MCF 10A (cell line): ENCODE results near the gene WWOX. TPM values are rescaled to one million over a fixed set of nuclear protein-coding genes. Genes with fewer than 3 reads are reported as not detected.

Experiments used
- BruUV-seq: library from RNA; stranded (reverse); fragments of 400-500 nt; replicated peaks from 2 replicates; lab custom pipeline; 2021; lab: Mats Ljungman, UMichigan
- CTCF ChIA-PET: fragments of 300-600 bp; sonication (Branson Sonifier 250); formaldehyde crosslinking; extraction: SDS; loops from one replicate; lab custom pipeline; 2021; ENCODE audit warnings: antibody characterized with exemption, inconsistent platforms; lab: Yijun Ruan, JAX
- POLR2A ChIA-PET: fragments of 300-600, 350-650 bp; sonication (Branson Sonifier 250); formaldehyde crosslinking; extraction: SDS; loops from one replicate; lab custom pipeline; 2020; ENCODE audit warnings: antibody characterized with exemption, inconsistent platforms; lab: Yijun Ruan, JAX
- DNase-seq: peaks from one replicate; pipeline ENCODE4 v3.0.0-alpha.2; 2018; ENCODE audit not compliant: unreplicated experiment
- H3K27ac Mint-ChIP-seq: one replicate; pipeline ENCODE4 v1.8.0; 2022; ENCODE audit warnings: mild to moderate bottlenecking, low read depth, mixed read lengths; ENCODE audit not compliant: unreplicated experiment
- H3K27me3 Mint-ChIP-seq: one replicate; pipeline ENCODE4 v1.8.0; 2022; ENCODE audit warnings: mixed read lengths; ENCODE audit not compliant: insufficient read depth, unreplicated experiment
- H3K36me3 Mint-ChIP-seq: one replicate; pipeline ENCODE4 v1.8.0; 2022; ENCODE audit warnings: mild to moderate bottlenecking, moderate library complexity, mixed read lengths; ENCODE audit not compliant: insufficient read depth, unreplicated experiment
- H3K4me1 Mint-ChIP-seq: one replicate; pipeline ENCODE4 v1.8.0; 2022; ENCODE audit warnings: mixed read lengths; ENCODE audit not compliant: insufficient read depth, unreplicated experiment
- H3K4me3 Mint-ChIP-seq: one replicate; pipeline ENCODE4 v1.8.0; 2022; ENCODE audit warnings: mild to moderate bottlenecking, moderate library complexity, mixed read lengths; ENCODE audit not compliant: unreplicated experiment
- H3K9me3 Mint-ChIP-seq: one replicate; pipeline ENCODE4 v1.8.0; 2022; ENCODE audit warnings: mixed read lengths; ENCODE audit not compliant: unreplicated experiment
- intact Hi-C: fragments of 100-400 bp; cut with micrococcal nuclease; formaldehyde crosslinking; loops from 2 replicates; pipeline ENCODE4 v1.14.1; 2022
- total RNA-seq: library from RNA; stranded (reverse); gene quantifications from 2 replicates; pipeline ENCODE4 v1.2.3, GENCODE V29; 2022
- TF ChIP-seq, protein P1 (sequence below): fragments of 200-600 bp; IDR thresholded peaks from one replicate; pipeline ENCODE4 v1.8.0; 2022; ENCODE audit warnings: antibody characterized with exemption, mild to moderate bottlenecking; ENCODE audit not compliant: unreplicated experiment

Gene WWOX
- total RNA-seq, 1 experiment from 2014 or later: 18.1 TPM

DNA sequence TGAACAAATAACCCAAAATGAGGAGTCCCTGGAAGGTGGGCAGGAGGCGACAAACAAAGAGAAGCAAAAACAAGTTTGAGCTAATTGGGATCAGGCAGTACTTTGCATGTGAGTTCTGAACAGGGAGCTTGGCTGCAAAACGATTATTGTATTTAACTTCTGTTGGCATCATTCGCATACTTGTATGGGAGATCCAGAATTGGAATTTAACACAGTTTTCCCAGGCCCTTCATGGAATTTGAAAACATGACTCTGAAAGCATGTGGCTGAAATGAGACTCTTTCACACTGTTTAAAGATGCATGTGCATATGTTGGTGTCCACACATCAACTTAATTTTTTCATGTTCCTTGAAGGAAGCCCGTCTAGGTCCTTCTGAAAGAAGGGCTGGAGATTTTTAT is 674.3 kb downstream of the WWOX start:
- Mint-ChIP-seq H3K27me3 (no peaks in the 10 kb centered on the region), H3K36me3 (peaks cover 6% of the 10 kb centered on the region), H3K4me3 (no peak overlapping the region), H3K4me1 (peaks cover 13% of the 10 kb centered on the region), H3K27ac (no peak overlapping the region), H3K9me3 (no peaks in the 10 kb centered on the region)
- POLR2A ChIA-PET: no interaction called here
- intact Hi-C loops: loop anchor here (10.0 kb wide), 2 partner anchors 549 to 649 kb away; no protein-coding TSS in a partner anchor
- TF ChIP-seq, protein P1, sequence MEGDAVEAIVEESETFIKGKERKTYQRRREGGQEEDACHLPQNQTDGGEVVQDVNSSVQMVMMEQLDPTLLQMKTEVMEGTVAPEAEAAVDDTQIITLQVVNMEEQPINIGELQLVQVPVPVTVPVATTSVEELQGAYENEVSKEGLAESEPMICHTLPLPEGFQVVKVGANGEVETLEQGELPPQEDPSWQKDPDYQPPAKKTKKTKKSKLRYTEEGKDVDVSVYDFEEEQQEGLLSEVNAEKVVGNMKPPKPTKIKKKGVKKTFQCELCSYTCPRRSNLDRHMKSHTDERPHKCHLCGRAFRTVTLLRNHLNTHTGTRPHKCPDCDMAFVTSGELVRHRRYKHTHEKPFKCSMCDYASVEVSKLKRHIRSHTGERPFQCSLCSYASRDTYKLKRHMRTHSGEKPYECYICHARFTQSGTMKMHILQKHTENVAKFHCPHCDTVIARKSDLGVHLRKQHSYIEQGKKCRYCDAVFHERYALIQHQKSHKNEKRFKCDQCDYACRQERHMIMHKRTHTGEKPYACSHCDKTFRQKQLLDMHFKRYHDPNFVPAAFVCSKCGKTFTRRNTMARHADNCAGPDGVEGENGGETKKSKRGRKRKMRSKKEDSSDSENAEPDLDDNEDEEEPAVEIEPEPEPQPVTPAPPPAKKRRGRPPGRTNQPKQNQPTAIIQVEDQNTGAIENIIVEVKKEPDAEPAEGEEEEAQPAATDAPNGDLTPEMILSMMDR: no peak
- CTCF ChIA-PET: interaction anchor here (0.6 kb wide), 1 partner anchor 1309 kb away, joined by 3 read pairs; no protein-coding TSS in a partner anchor
- BruUV-seq: no TSS peak
- no peak for DNase-seq

DNA sequence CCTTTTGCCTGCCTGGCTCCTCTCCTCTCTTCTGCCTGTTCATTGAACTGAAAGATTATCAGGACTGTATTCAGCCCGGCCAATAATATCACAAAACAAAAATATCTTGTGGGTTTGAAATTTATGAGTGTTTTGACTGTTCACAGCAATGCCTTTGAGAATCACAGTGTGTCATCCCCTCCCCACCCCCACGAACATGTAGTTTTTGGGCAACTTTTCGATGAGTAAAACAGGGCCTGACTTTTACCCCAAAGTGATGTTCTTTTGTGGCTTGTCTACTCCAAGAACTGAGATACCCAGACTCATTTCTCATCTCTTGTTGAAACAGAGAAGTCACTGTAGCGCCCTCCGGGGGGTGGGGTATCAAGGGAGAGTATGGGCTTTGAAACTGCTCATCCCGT is 675.7 kb downstream of the WWOX start:
- no peak overlapping the region for H3K4me3 Mint-ChIP-seq
- peaks cover 14% of the 10 kb centered on the region for H3K4me1 Mint-ChIP-seq
- no peak overlapping the region for H3K27ac Mint-ChIP-seq
- TF ChIP-seq, protein P1: no peak
- DNase-seq: no peak
- intact Hi-C loops: loop anchor here (10.0 kb wide), 2 partner anchors 550 to 650 kb away; no protein-coding TSS in a partner anchor
- CTCF ChIA-PET: no interaction called here
- POLR2A ChIA-PET: no interaction called here
- peaks cover 6% of the 10 kb centered on the region for H3K36me3 Mint-ChIP-seq
- no peaks in the 10 kb centered on the region for H3K27me3 Mint-ChIP-seq
- BruUV-seq: no TSS peak
- no peaks in the 10 kb centered on the region for H3K9me3 Mint-ChIP-seq

DNA sequence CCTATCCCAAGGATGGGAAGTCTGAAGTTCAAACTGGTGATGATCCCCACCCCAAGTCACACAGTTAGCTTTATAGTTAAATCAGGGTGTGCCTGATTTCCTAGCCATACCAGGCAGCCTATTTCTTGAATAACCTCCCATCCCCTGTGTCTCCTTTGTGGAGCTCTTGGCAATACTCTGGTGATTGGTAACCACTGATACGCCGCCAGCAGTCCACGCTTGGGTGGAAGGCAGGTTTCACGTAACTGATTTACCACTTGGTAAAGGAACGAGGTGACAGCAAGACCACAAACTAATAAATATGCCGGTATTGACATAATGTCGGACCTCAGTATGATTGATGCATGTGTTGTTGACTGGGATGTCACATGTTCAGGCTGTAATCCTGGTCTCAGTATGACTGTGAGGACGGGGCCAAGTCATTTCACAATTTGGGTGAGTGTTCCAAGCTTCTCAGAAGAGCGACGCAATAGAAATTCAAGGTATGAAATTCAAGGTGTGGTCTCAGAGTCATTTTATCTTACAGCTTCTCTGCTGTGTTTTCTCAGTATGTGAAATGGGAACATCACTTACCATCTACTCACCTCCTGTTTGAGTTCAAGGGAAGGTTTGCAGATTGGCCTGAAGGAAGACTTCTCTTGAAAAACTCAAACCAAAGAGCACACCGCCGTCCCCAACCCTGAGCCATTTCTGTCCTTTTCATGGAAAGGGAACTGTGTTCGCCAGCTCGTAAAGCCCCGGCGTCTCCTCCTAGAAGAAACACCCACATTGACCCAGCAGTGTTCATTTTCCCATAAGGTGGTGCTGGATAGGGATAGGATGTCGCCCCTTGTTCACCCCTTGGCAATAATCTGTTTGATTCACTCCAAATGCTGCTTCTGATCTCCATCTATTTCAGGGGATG is 678.9 kb downstream of the WWOX start:
- CTCF ChIA-PET: interaction anchor here (0.5 to 3.1 kb wide), 6 partner anchors 8 to 1766 kb away, joined by 3 to 16 read pairs (median 3); no protein-coding TSS in a partner anchor
- H3K4me1 Mint-ChIP-seq: peaks cover 9% of the 10 kb centered on the region
- peak overlapping the region; percentile 95 for H3K27ac Mint-ChIP-seq
- peak; percentile 69 for DNase-seq
- POLR2A ChIA-PET: interaction anchor here (0.5 to 2.2 kb wide), 11 partner anchors 11 to 550 kb away, joined by 3 to 7 read pairs (median 3); no protein-coding TSS in a partner anchor
- TF ChIP-seq, protein P1: no peak
- no peaks in the 10 kb centered on the region for H3K27me3 Mint-ChIP-seq
- no TSS peak for BruUV-seq
- no peaks in the 10 kb centered on the region for H3K9me3 Mint-ChIP-seq
- no peaks in the 10 kb centered on the region for H3K36me3 Mint-ChIP-seq
- peak overlapping the region; percentile 45 for H3K4me3 Mint-ChIP-seq
- intact Hi-C loops: loop anchor here (10.0 kb wide), 2 partner anchors 554 to 654 kb away; no protein-coding TSS in a partner anchor

DNA sequence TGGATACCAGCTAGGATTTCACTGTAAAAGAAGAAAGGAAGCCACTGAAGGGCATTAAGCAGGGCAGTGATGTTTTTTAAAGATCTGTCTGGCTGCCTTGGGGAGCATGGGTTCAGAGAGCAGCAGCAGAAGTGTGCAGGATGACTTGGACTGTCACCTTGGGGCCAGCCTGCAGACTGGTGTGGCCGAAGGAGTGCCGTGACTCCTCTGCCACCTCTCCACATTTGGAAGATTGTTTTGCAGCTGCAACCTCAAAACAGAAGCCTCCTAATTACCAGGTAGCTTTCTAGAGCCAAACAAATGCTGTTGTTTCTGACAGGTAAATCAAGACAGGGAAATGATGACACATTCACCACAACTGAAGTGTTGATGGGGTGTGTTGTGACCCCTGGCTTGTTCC is 681.4 kb downstream of the WWOX start:
- Mint-ChIP-seq H3K4me3 (no peak overlapping the region), H3K9me3 (no peaks in the 10 kb centered on the region), H3K27ac (no peak overlapping the region), H3K27me3 (no peaks in the 10 kb centered on the region), H3K36me3 (no peaks in the 10 kb centered on the region), H3K4me1 (peaks cover 9% of the 10 kb centered on the region)
- POLR2A ChIA-PET: no interaction called here
- TF ChIP-seq, protein P1: no peak
- no peak for DNase-seq
- intact Hi-C loops: no loop called here
- no TSS peak for BruUV-seq
- CTCF ChIA-PET: interaction anchor here (0.6 to 3.1 kb wide), 3 partner anchors 10 to 280 kb away, joined by 3 to 16 read pairs (median 4); no protein-coding TSS in a partner anchor
